Osteoblast (primary cell): Measurements from ENCODE around the gene TXNDC12. TPM values are rescaled to one million over a fixed set of nuclear protein-coding genes. Genes with fewer than 3 reads are reported as not detected.
"Not testable (repeated sequence)": the region's sequence is repeated elsewhere in the genome, so short reads cannot be mapped to it uniquely, and the experiment has no call there.

ENCODE experiments used
- DNase-seq: peaks from one replicate; pipeline ENCODE4 v3.0.0; 2011; ENCODE audit warnings: low spot score, mixed read lengths; ENCODE audit not compliant: insufficient read length; ENCODE audit errors: missing footprints
- H2AFZ ChIP-seq: 2 replicates; pipeline ENCODE4 v1.6.0; 2011; ENCODE audit warnings: mild to moderate bottlenecking, low read length
- H3K27ac ChIP-seq: 2 replicates; pipeline ENCODE4 v1.5.1; 2011; ENCODE audit warnings: mild to moderate bottlenecking, low read depth, low read length, moderate library complexity
- H3K27me3 ChIP-seq: 2 replicates; pipeline ENCODE4 v1.6.0; 2012; ENCODE audit warnings: mild to moderate bottlenecking, control low read depth, inconsistent platforms, low read length, moderate library complexity; ENCODE audit not compliant: insufficient read depth
- H3K36me3 ChIP-seq: 2 replicates; pipeline ENCODE4 v1.5.1; 2011; ENCODE audit warnings: mild to moderate bottlenecking, low read length, control low read depth, moderate library complexity; ENCODE audit not compliant: insufficient read depth
- H3K4me1 ChIP-seq: 2 replicates; pipeline ENCODE4 v1.5.1; 2011; ENCODE audit warnings: mild to moderate bottlenecking, low read length, control low read depth, moderate library complexity; ENCODE audit not compliant: insufficient read depth
- H3K4me2 ChIP-seq: 2 replicates; pipeline ENCODE4 v1.6.0; 2011; ENCODE audit warnings: mild to moderate bottlenecking, low read length; ENCODE audit not compliant: insufficient read depth
- H3K4me3 ChIP-seq: fragments of 200-600 bp; sonication (generic); 3 replicates; pipeline ENCODE4 v1.5.1; 2012; ENCODE audit warnings: mild to moderate bottlenecking, low read length, inconsistent platforms; ENCODE audit not compliant: insufficient read depth
- H3K79me2 ChIP-seq: 2 replicates; pipeline ENCODE4 v1.6.0; 2012; ENCODE audit warnings: mild to moderate bottlenecking, low read length, control low read depth, inconsistent platforms; ENCODE audit not compliant: insufficient read depth
- H3K9me3 ChIP-seq: 2 replicates; pipeline ENCODE4 v1.5.1; 2011; ENCODE audit warnings: low read depth, low read length, control low read depth
- H4K20me1 ChIP-seq: 2 replicates; pipeline ENCODE4 v1.6.0; 2012; ENCODE audit warnings: mild to moderate bottlenecking, low read length, control low read depth; ENCODE audit not compliant: insufficient read depth
- CTCF ChIP-seq: IDR thresholded peaks from 2 replicates; pipeline ENCODE4 v1.5.1; 2011; ENCODE audit warnings: mild to moderate bottlenecking, low read depth, low read length, moderate library complexity; ENCODE audit errors: extremely low read depth
- total RNA-seq: library from RNA; depleted of rRNA; stranded (reverse); fragments of >200 nt; gene quantifications from 2 replicates; pipeline ENCODE4 v1.2.3, GENCODE V29; 2012

The TXNDC12 gene
- total RNA-seq, 1 donor = 48.5 TPM

GRCh38 chr1:52055866-52056162 is 823 bp upstream of the TXNDC12 start:
- H2AFZ ChIP-seq = peak overlapping the region; percentile 85
- no peaks in the 10 kb centered on the region for H3K27me3 ChIP-seq
- peaks cover 13% of the 10 kb centered on the region for H3K36me3 ChIP-seq
- H3K4me2 ChIP-seq = peak overlapping the region; percentile 99
- H3K79me2 ChIP-seq = peaks cover 82% of the 10 kb centered on the region
- H4K20me1 ChIP-seq = peaks cover 26% of the 10 kb centered on the region
- peak overlapping the region; percentile 84 for H3K4me3 ChIP-seq
- H3K4me1 ChIP-seq = peaks cover 50% of the 10 kb centered on the region
- TF ChIP-seq CTCF = no peak
- peak overlapping the region; percentile 93 for H3K27ac ChIP-seq
- no peaks in the 10 kb centered on the region for H3K9me3 ChIP-seq
- DNase-seq = no peak

- Histone ChIP-seq H3K4me1 (peaks cover 46% of the 10 kb centered on the region), H4K20me1 (peaks cover 15% of the 10 kb centered on the region), H3K27me3 (no peaks in the 10 kb centered on the region), H3K4me3 (peak overlapping the region; percentile 84), H3K9me3 (no peaks in the 10 kb centered on the region), H3K36me3 (peaks cover 4% of the 10 kb centered on the region), H3K79me2 (peaks cover 79% of the 10 kb centered on the region), H2AFZ (peak overlapping the region; percentile 85), H3K4me2 (peak overlapping the region; percentile 99), H3K27ac (peak overlapping the region; percentile 93)
- no peak for TF ChIP-seq CTCF
- no peak for DNase-seq
These were observed 410 bp downstream of the TXNDC12 start for GRCh38 chr1:52054496-52055065.

- no peak for TF ChIP-seq CTCF
These were observed 1.1 kb downstream of the TXNDC12 start for GRCh38 chr1:52053862-52054261.

GRCh38 chr1:52049337-52049736 is 5.7 kb downstream of the TXNDC12 start:
- not testable (repeated sequence) for H3K4me2 ChIP-seq, H3K9me3 ChIP-seq, H4K20me1 ChIP-seq, H3K4me1 ChIP-seq, H3K4me3 ChIP-seq, H3K27me3 ChIP-seq, H3K36me3 ChIP-seq, H2AFZ ChIP-seq, H3K27ac ChIP-seq, DNase-seq
- peaks cover 77% of the 10 kb centered on the region for H3K79me2 ChIP-seq

More at GRCh38 chr1:52053862-52054261, 1.1 kb downstream of the TXNDC12 start:
- H3K36me3 ChIP-seq = peaks cover 4% of the 10 kb centered on the region
- peaks cover 39% of the 10 kb centered on the region for H3K4me1 ChIP-seq
- H3K27me3 ChIP-seq = no peaks in the 10 kb centered on the region
- peak overlapping the region; percentile 99 for H3K4me2 ChIP-seq
- DNase-seq = no peak
- no peak overlapping the region for H2AFZ ChIP-seq
- no peaks in the 10 kb centered on the region for H3K9me3 ChIP-seq
- H3K27ac ChIP-seq = peak overlapping the region; percentile 93
- H3K79me2 ChIP-seq = peaks cover 78% of the 10 kb centered on the region
- H3K4me3 ChIP-seq = peak overlapping the region; percentile 84
- peaks cover 12% of the 10 kb centered on the region for H4K20me1 ChIP-seq

GRCh38 chr1:52045666-52046195 is 9.3 kb downstream of the TXNDC12 start:
- H3K9me3 ChIP-seq, H3K27ac ChIP-seq, H4K20me1 ChIP-seq, DNase-seq, H3K4me3 ChIP-seq, H3K36me3 ChIP-seq, H3K4me2 ChIP-seq, H3K4me1 ChIP-seq, H2AFZ ChIP-seq, H3K27me3 ChIP-seq: not testable (repeated sequence)
- H3K79me2 ChIP-seq = peaks cover 68% of the 10 kb centered on the region
